NB4 (cell line): ENCODE results near the gene SNX9.

Source experiments
- DNase-seq: peaks from one replicate; pipeline ENCODE4 v3.0.0; 2010; ENCODE audit warnings: low read depth
- H3K4me3 ChIP-seq: one replicate; pipeline ENCODE4 v1.5.1; 2011; ENCODE audit warnings: mild to moderate bottlenecking, low read depth, low read length, moderate library complexity
- CTCF ChIP-seq: IDR thresholded peaks from one replicate; pipeline ENCODE4 v1.5.1; 2012; ENCODE audit warnings: low read depth, low read length
- MAX ChIP-seq: IDR thresholded peaks from 2 replicates; pipeline ENCODE4 v1.6.1; 2011; ENCODE audit warnings: low read depth, low read length
- MYC ChIP-seq: IDR thresholded peaks from 2 replicates; pipeline ENCODE4 v1.6.1; 2011; ENCODE audit warnings: low read depth, low read length
- POLR2A ChIP-seq: IDR thresholded peaks from 2 replicates; pipeline ENCODE4 v1.6.1; 2011; ENCODE audit warnings: mild to moderate bottlenecking; ENCODE audit not compliant: insufficient read length; ENCODE audit errors: extremely low read depth

The SNX9 gene

GRCh38 chr6:157806856-157807215, 16.2 kb upstream of the SNX9 start:
- no peak overlapping the region for H3K4me3 ChIP-seq
- no peak for TF ChIP-seq MYC
- TF ChIP-seq CTCF, result no peak
- TF ChIP-seq MAX, result no peak
- no peak for TF ChIP-seq POLR2A
- no peak for DNase-seq

- TF ChIP-seq MAX (no peak), POLR2A (no peak), MYC (no peak), CTCF (no peak)
- no peak for DNase-seq
- H3K4me3 ChIP-seq, result no peak overlapping the region
These were observed 14.6 kb upstream of the SNX9 start for GRCh38 chr6:157808405-157808950.

- no peak overlapping the region for H3K4me3 ChIP-seq
- TF ChIP-seq MYC (no peak), MAX (no peak), POLR2A (no peak), CTCF (no peak)
- no peak for DNase-seq
These were observed 13.4 kb upstream of the SNX9 start for GRCh38 chr6:157809613-157810012.

- no peak for DNase-seq
- TF ChIP-seq CTCF (no peak), MYC (no peak), MAX (no peak), POLR2A (no peak)
- no peak overlapping the region for H3K4me3 ChIP-seq
These were observed 11.9 kb upstream of the SNX9 start for GRCh38 chr6:157811137-157811475.

- no peak overlapping the region for H3K4me3 ChIP-seq
- no peak for DNase-seq
- TF ChIP-seq MAX (no peak), MYC (no peak), POLR2A (no peak), CTCF (no peak)
These were observed 11.4 kb upstream of the SNX9 start for GRCh38 chr6:157811476-157812173.
